NCI-H446 treated with DMSO at 0.1 percent for 48 hours (cell line): Measurements from ENCODE around the gene UGCG.
"Not testable (repeated sequence)": the region's sequence is repeated elsewhere in the genome, so short reads cannot be mapped to it uniquely, and the experiment has no call there.

Experiments used
- DNase-seq: peaks from one replicate; lab custom pipeline; 2025; lab: John Stamatoyannopoulos, UW

UGCG gene

DNA sequence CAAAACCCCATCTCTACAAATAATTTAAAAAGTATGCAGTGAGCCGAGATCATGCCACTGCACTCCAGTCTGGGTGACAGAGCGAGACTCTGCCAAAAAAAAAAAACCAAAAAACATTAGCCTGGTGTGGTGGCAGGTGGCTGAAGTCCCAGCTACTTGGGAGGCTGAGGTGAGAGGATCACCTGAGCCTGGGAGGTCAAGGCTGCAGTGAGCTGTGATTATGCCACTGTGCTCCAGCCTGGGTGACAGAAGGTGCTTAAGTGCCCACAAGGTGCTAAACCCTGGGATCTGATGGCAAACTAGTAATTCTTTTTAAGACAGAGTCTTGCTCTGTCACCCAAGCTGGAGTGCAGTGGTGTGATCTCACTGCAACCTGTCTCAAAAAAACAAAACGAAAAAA lies 5.7 kb upstream of the UGCG start:
- not testable (repeated sequence) for DNase-seq

DNA sequence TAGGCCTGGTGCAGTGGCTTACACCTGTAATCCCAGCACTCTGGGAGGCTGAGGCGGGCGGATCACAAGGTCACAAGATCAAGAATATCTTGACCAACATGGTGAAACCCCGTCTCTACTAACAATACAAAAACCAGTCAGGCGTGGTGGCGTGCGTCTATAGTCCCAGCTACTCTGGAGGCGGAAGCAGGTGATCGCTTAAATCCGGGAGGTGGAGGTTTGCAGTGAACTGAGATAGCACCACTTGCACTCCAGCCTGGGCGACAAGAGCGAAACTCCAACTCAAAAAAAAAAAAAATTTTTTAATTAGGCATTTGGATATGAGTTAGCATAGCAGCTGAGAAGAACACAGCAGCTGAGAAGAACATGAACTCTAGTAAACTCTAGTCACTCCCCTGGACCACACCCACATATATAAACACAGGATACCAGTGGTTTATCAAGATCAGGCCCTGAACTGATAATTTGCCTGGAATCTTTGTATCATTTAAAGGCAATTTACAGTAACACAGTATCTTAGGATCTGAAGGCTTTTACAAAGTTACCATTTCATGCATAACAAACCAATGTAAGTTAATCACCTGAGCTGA lies 4.6 kb upstream of the UGCG start:
- DNase-seq, result no peak

DNA sequence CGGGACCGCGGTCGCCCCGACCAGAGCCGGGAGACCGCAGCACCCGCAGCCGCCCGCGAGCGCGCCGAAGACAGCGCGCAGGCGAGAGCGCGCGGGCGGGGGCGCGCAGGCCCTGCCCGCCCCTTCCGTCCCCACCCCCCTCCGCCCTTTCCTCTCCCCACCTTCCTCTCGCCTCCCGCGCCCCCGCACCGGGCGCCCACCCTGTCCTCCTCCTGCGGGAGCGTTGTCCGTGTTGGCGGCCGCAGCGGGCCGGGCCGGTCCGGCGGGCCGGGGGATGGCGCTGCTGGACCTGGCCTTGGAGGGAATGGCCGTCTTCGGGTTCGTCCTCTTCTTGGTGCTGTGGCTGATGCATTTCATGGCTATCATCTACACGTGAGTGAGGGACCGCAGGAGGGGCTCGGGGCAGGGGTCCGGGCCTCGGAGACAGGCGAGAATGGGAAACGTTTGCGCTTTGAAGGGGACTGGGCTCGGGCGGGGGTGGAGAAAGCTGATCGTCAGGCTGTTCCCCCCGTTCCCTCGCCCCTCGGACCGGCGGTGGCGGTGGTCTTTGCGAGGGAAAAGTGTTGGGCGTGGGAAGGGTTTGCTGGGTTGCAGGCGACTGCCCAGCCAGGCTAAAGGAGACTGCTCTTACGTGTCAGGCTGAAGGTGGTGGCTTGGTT lies 457 bp downstream of the UGCG start:
- DNase-seq, result no peak

DNA sequence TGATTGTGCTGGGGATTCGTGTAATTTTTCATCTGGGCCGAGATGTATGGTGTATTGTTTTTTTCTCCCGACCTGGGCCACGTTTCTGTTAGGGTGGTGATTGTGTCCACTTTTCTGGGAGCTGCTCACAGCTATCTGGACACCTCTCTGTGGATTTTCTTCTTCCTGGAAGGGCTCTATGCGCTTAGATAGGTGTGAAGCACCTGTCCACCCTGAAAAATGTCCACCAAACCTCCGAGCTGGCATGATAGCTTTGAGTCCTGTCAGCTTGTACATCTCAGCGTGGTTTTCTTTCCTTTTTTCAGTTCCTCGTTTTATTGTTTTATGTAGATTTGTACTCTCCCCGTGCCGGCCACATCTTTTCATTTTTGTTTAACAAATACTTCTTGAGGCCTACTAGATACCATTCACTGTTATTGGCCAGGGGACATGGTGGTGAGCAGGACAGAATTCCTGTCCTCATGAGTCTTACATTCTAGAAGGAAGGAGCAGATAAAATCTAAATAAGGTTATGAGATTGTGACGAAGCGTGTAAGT lies 1.1 kb downstream of the UGCG start:
- no peak for DNase-seq

DNA sequence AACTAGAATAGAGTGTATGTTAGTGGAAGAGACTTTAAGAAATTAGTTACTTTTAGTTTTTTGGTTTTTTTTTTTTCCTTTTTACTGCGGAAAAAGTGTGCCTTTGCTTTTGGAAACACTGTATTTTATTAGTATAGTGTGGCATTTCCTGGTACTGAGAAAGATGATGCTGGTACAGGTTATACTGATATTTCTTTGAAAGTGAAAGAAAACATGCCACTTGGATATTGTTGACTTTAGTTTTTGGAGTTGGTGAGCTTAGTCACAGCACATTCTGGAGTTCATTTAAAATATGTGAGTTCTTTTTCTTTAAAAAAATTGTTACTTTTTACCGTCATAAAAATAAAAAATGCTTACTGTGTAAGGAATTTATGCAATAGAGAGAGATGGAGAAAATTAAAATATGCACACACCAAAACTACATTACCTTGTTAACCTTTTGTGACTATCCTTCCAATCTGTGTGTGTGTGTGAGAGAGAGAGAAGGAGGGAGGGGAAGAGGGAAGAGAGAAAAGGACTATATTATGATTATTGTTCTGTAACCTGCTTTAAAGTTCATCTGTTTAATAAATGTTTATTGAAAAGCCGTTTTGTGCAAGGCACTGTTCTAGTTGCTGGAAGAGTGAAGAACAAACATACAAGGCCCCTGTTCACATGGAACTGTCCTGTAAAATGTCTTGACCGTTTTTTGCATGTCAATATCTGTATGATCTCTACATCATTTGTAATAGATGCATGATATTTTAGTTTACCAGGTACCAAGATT lies 1.9 kb downstream of the UGCG start:
- DNase-seq, result no peak

DNA sequence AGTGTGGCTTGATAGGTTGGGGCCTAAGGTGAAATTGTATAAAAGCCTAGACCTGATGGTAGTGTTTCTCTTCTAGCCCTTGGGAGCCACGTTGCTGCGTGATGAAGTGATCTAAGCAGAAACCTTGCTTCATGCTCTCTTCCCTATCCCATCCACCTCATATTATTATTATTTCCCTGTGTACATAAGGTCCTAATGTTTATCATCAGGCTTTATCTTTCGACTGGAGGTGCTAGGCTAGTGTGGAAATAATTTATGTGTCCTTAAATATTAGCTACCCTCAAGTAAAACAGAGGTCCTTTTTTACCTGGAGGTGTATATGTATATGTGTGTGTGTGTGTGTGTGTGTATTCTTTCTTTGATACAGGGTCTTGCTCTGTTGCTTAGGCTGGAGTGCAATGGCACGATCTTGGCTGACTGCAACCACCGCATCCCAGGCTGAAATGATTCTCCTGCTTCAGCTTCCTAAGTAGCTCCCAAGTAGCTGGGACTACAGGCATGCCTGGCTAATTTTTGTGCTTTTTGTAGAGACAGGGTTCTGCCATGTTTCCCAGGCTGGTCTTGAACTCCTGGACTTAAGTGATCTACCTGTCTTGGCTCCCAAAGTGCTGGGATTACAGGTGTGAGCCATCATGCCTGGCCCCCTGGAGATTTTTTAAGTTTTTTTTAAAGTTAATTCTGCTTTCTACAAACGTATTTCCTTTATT lies 3.7 kb downstream of the UGCG start:
- DNase-seq, result no peak

DNA sequence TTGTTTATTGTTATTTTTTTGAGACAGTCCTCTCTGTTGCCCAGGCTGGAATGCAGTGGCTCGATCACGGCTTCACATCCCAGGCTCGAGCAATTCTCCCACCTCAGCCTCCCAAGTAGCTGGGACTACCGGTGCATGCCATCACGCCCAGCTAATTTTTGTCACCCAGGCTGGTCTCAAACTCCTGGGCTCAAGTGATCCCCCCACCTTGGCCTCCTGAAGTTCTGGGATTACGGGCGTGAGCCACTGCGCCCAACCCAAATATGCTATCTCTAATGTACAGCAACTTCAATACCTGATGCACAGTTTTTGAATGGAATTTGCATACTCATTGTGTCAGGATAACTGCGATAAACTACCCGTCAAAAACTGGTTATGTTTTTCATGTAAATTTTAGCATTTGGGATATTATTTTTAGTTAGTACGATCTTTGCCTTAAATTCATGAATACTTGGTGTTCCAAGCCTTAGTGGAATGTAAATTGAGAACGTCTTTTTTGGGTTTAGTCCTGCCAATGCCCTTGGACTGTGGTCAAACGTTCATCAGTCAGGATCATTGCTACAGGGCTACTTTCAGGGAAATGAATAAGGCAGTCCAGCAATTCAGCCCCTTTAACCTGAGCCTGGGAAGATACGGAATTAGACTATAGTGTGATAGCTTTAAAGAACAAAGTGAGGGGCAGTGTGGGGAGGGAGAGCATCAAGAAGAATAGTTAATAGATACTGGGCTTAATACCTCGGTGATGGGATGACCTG lies 4.4 kb downstream of the UGCG start:
- DNase-seq, result no peak

DNA sequence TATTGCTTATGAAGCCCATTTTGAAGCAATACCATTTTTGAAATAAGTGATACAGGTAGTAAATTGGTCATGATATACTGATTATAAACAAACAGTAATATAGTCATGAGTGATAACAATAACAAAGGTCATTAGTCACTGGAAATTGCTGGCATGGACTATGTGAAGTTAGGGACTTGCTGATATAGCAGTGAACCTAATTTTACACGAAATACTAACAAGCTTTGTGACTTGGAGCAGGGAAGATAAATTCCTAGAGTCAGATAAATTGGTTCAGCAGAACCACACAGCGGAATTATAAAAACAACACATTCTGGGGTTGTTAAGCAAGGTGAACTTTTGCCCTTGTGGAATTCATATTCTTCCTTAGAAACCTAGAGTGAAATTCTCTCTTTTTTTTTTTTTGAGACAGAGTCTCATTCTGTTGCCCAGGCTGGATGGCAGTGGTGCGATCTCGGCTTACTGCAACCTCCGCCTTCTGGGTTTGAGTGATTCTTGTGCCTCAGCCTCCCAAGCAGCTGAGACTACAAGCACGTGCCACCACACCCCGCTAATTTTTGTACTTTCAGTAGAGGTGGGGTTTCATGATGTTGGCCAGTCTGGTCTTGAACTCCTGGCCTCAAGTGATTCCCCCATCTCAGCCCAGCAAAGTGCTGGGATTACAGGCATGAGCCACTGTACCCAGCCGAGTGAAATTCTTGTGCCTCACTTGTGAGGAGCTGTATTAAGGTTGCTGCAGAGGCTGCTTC lies 6.0 kb downstream of the UGCG start:
- DNase-seq, result no peak

DNA sequence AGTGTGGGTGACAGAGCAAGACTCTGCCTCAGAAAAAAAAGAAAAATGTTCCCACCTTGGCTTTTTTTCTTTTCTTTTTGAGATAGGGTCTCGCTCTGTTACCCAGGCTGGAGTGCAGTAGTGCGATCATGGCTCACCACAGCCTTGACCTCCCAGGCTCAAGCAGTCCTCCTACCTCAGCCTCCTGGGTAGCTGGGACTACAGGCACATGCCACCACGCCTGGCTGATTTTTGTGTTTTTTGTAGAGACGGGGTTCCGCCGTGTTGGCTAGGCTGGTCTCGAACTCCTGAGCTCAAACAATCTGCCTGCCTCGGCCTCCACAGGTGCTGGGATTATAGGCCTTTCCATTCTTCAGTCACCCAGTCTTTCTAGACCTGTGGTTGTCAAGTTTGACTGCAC lies 6.9 kb downstream of the UGCG start:
- DNase-seq, result not testable (repeated sequence)

DNA sequence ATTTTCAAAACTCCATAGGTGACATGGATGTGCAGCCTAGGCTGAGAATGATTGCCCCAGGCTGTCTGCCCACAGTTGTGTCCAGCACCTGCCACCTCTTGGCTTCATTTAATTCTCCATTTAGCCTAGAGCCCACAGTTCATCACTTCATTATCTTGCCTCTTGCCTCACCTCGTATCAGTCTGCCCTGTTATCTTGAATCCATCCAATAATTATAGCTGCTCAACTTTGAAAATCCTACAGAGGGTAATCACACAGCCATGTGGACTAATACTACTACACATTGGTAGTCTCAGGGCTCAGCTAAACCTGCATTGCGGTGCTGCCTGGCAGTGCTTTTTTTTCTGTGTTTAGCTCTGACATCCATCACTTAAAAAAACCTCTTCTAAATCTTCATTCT lies 7.4 kb downstream of the UGCG start:
- no peak for DNase-seq

DNA sequence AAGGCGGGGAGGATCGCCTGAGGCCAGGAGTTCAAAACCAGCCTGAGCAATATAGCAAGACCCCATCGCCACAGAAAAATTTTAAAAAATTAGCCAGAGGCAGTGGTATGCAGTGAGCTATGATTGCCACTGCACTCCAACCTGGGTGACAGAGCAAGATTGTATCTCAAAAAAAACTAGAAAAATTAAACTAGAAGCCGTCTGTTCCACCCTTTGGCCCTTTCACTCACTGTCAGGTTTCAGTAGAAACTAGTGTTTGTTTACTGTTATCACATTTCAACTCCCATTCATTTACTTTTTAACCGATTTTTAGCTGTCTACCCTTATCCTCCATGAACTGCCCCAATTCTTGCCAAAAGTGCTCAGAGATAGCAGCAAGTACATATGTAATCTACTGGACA lies 8.3 kb downstream of the UGCG start:
- no peak for DNase-seq

DNA sequence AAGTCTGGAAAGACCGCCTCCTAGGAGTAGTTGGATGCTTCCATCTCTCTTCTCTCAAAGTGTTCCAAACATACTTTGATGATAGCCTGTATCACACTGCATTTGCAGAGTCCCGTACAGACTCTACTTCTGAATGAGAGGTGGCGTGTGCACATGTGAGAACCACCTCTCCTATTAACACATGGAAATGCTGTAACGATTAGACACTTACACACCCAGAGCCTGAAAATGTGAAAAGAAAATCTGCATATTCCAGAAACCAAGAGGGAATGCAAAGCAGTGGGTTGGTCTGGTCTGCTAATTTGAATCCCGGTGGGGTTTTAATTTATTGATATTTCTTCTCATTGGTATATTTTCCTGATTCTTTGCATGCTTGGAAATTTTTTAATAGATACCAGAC lies 10.5 kb downstream of the UGCG start:
- DNase-seq, result no peak

DNA sequence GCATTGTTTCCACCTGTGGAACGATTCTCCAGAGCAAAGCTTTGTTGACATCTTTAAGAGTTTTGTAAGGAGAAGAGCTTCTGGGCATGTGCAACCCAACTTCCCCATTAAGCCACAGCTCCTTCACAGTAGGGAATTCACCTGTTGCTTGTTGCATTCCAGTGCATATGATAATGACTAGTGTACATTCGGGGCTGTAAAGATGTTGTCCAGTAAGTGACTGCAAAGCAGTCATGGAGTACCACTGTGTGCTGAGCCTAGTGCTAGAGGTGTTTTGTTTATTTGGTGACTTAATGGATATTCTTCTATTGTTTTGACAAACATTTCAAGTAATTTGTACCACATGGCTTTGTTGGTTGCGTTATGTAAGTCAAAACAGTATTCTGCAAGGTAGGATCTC lies 12.8 kb downstream of the UGCG start:
- no peak for DNase-seq

DNA sequence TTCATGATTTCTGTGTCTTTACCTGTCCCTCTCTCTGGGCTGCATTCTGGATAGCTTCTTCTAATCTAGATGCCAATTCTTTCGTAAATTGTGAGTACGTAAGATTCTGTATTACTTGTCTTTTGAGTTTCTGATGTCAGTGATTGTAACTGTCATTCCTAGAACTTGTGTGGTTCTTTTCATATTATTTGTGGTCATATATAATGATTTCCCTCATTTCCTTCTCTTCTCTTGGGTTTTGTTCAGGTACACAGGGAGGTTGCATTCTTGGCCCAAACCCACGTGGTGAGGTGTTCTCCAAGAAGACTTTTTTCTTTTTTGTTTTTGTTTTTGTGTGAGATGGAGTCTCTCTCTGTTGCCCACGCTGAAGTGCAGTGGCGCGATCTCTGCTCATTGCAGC lies 13.8 kb downstream of the UGCG start:
- DNase-seq, result no peak

DNA sequence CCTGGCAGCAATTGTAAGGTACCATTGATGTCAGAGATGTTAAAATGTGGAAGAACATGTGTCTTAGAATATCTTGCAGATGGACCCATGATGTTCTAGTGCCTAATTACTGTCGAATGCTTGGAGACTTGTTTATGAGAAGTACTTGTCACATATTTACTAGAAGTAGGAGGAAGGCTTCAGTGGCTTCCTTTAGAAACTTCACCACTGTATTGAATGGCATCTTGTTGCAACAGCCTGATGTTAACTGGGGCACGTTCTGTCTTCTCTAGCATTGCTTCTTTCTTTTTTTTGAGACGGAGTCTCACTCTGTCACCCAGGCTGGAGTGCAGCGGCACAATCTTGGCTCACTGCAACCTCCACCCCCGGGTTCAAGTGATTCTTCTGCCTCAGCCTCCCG lies 16.5 kb downstream of the UGCG start:
- DNase-seq, result no peak

DNA sequence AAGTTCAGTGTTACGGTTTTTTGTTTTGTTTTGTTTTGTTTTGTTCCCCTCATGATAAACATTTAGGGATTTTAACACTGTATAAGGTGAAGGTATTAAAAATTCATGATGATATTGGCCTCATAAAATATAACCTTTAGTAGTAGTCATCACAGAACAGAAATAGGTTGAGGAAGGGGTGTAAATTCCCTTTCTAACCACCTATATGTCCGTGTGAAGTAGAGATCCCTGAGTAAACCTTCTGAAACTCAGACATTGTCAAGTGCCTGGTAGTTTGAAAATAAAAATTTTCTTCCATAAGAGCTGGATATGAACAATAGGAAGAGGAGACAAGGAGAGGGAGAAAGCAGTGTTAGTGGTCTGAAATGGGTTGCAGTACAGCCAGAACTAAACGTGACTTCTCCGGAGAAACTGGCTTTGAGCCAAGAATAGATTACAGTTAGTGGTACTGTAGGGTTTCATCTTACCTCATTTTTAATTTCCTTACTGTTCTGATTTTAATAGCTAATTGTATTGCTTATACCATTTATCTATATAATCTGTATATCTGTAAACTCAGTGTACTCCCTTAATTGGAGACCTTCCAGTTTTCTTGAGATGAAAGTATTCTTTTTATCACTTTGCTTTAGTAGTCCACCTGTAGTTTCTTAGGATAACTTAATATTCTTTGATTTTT lies 18.3 kb downstream of the UGCG start:
- no peak for DNase-seq

DNA sequence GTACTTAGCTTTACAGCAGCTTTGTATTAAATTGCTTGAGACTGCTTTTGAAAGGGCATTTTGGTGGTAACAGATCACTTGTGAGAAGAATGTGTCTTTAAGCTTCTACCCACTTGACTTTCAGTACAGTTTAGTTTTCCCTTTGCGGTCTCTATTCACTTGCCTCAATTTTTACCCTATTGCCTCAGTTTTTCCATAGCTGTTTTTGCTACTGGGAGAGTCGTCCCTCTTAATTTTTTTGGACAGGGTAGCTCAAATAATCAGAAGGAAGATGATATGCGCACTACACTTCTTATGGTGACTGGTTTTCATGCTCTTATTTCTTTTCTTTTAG lies 18.8 kb downstream of the UGCG start:
- DNase-seq, result no peak

DNA sequence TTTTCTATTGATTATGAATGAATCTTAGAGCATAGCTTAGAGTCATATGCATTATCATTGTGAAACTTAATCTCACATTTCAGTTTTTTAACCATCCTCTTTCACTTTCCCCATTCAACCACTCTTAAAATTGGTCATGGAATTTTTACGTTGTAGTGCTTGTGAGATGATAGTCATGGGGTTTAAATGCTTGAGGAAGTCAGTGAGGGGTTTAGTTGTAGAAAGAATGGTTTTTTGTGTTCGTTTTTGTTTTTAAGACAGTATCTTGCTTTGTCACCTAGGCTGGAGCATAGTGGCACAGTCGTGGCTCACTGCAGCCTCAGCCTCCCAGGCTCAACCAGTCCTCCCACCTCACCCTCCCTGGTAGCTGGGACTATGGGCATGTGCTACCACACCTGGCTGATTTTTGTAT lies 19.6 kb downstream of the UGCG start:
- no peak for DNase-seq

DNA sequence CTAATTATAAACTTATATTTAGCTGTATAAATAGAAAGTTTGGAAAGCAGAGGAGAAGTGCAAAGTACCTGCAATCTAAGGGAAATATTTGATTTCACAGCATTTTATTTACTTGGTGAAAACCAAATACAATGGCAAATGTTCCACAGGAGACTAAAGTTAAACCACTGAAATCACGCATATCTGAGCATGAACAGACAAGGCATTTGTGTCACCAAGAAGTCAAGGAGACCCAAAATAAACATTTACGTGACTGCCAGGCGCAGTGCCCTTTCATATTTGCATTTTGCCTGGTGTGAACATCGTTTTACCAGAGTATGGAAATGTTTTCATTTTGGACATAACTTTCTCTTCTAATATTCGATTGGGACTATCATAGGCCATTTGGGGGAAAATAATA lies 20.6 kb downstream of the UGCG start:
- no peak for DNase-seq

DNA sequence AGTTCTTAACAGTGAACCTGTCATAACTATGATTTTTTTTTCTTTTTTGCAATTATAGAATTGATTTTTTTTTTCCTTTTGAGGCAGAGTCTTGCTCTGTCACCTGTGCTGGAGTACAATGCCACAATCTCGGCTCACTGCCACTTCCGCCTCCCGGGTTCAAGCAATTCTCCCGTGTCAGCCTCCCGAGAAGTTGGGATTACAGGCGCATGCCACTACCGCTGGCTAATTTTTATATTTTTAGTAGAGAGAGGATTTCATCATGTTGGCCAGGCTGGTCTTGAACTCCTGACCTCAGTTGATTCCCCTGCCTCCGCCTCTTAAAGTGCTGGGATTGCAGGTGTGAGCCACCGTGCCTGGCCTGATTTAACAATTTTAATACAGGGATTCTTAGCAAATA lies 21.4 kb downstream of the UGCG start:
- DNase-seq, result no peak

DNA sequence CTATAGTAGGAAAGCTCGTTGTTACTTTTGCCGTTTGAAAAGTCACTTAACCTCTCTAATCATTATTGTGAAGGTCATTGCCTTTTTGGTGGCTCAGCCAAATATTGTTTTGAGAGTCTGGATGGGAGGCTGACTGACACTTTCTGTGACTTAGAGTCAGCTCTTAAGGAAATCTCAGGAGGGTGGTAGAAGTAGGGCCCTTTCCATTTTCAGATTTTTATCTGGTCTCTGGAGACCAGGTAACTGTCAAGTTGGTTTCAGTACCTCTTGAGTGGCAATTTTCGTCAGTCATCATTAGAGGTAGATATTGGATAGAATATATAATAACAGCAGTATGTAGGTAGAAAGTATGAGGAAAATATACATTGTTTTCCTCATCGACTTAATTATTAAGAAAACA lies 23.3 kb downstream of the UGCG start:
- no peak for DNase-seq
